Hair follicle dermal papilla cell (primary cell): ENCODE data around the gene TBCC. TPM values are rescaled to one million over a fixed set of nuclear protein-coding genes. Genes with fewer than 3 reads are reported as not detected.

Experiments
- total RNA-seq: library from RNA; depleted of rRNA; stranded (reverse); fragments of >200 nt; gene quantifications from 2 replicates; pipeline ENCODE4 v1.2.3, GENCODE V29; 2012

Gene TBCC, protein sequence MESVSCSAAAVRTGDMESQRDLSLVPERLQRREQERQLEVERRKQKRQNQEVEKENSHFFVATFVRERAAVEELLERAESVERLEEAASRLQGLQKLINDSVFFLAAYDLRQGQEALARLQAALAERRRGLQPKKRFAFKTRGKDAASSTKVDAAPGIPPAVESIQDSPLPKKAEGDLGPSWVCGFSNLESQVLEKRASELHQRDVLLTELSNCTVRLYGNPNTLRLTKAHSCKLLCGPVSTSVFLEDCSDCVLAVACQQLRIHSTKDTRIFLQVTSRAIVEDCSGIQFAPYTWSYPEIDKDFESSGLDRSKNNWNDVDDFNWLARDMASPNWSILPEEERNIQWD
- 36.8 and 40.1 TPM in 2 replicates for total RNA-seq

DNA sequence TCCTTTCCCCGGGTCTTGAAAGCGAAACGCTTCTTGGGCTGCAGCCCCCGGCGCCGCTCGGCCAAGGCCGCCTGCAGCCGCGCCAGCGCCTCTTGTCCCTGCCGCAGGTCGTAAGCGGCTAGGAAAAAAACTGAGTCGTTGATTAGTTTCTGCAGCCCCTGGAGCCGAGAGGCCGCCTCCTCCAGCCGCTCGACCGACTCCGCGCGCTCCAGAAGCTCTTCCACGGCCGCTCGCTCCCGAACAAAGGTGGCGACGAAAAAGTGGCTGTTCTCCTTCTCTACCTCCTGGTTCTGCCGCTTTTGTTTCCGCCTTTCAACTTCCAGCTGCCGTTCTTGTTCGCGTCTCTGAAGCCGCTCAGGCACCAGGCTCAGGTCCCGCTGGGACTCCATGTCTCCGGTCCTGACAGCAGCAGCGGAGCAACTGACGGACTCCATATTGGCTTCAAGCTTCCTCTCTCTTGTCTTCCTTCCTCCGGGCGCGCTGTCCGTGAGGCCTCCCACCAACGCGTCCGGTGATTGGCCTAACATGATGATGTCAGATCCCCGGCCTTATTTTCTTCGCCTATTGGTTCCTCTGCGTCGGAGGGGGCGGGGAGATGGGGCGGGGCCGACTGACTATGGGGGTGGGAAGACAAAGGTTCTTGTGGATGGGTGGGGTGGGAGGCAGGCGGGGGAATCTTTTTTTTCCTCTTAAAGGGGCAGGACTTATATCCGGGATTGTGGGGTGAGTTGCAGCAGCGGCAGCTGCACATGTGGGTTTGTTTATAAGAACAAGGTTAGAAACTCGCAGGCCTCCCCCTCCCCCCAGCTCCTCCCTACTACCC lies at the start of gene TBCC:
Gene TBCC (minus strand): TSS at position 464 of the 823 bp plus-strand sequence. CDS start 30 bp downstream, at position 434.

DNA sequence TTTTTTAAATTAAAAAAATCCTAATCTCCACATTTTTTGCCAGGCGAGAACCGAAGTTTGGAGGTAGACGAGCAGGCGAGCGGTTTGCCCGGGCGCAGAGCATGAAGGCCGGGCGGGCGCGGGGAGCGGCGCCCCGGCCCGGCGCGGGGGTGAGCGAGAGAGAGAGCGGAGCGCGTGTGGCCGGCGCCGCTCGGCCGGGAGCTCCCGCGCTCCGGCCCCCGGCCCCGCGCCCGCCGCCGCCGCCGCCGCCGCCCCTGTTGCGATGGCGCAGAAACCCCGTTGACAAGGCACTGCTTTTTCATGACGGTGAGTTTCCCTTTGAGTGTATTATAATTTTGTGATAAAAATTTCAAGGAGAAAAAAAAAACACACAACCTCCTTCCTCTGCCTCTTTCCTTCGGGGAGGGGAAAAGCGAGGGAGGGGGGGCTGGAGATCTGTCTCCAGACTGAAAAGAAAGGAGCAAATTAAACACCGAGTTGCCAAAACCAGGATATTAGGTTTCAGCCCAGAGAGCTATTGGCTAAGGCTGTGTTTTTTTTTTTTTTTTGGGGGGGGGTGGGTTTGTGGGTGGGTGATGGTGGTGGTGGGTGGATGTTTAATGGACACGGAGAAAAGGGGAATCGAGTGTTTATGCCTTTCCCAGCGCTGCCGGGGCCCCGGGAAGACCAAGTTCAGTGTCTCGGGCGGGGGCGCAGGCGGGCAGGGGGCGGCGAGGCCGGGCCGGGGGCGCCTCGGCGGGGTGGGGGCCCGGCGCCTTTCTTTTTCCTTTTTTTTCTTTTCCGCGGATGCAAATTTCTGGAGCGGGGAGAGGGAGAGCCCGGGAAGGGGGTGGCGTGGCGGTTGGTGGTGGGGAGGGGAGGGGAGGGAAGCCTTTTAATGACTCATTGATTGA lies 36.1 kb upstream of the TBCC start, which contains the start of gene BICRAL:
Gene BICRAL (plus strand): TSS at position 257 of the 893 bp plus-strand sequence. CDS start 39,971 bp downstream, outside the sequence.

DNA sequence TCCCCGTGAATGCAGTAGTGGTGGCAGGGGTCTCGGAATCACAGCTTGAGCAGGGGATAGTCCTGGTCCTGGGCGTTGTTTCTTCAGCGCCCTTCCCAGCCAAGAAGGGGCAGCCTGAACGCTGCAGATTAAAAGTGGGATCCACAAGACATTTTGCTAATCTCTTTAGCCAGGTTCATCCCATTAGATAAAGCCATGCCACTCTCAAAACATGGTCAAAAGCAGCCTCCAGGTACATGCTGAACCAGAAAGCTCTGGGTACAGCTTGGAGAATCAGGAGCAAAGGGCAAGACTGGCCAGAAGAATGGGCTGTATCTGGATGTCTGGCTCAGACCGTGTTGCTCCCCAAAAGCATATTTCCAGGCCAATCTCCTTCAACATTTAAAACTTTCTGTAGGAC lies 23.4 kb downstream of the TBCC start, which contains the start of gene PRPH2:
Gene PRPH2 (minus strand): TSS at position 101 of the 400 bp plus-strand sequence. CDS start 263 bp downstream, outside the sequence.

Other genes with a start within 250 kb of the TBCC start
- gene UBR2, start 182.1 kb downstream of the TBCC start, total RNA-seq = 31.7 and 41.7 TPM in 2 replicates
- 2.2 and 2.9 TPM in 2 replicates for gene PRPH2, start 23.5 kb downstream of the TBCC start, total RNA-seq
- 9.8 and 10.5 TPM in 2 replicates for gene BICRAL, start 35.9 kb upstream of the TBCC start, total RNA-seq
- 81.2 and 95.1 TPM in 2 replicates for gene RPL7L1, start 133.5 kb upstream of the TBCC start, total RNA-seq
- gene PTCRA, start 169.9 kb upstream of the TBCC start, total RNA-seq = not detected in 2 replicates
- gene CNPY3, start 183.4 kb upstream of the TBCC start, total RNA-seq = 31.5 and 36.7 TPM in 2 replicates
- gene GNMT, start 214.7 kb upstream of the TBCC start, total RNA-seq = 0.16 and 0.36 TPM in 2 replicates
- gene PEX6, start 233.1 kb upstream of the TBCC start, total RNA-seq = 32.2 and 48.8 TPM in 2 replicates
- 36.2 and 41.2 TPM in 2 replicates for gene PPP2R5D, start 238.5 kb upstream of the TBCC start, total RNA-seq